OCI-LY3 (cell line): ENCODE data around the gene ARL6IP4.

ENCODE experiments used
- EZH2phosphoT487 ChIP-seq: fragments of 200-600 bp; shearing (Covaris generic); IDR thresholded peaks from 2 replicates; pipeline ENCODE4 v1.6.1; 2018; ENCODE audit warnings: antibody characterized with exemption, mixed run types, low read depth
- TF ChIP-seq, protein P1 (sequence below): fragments of 200-600, 300-600 bp; sonication (generic); IDR thresholded peaks from 2 replicates; pipeline ENCODE4 v1.5.1; 2014; ENCODE audit warnings: antibody characterized with exemption, low read length, low read depth

GRCh38 chr12:122944605-122945592, 35.6 kb upstream of the ARL6IP4 start:
- TF ChIP-seq, protein P1, sequence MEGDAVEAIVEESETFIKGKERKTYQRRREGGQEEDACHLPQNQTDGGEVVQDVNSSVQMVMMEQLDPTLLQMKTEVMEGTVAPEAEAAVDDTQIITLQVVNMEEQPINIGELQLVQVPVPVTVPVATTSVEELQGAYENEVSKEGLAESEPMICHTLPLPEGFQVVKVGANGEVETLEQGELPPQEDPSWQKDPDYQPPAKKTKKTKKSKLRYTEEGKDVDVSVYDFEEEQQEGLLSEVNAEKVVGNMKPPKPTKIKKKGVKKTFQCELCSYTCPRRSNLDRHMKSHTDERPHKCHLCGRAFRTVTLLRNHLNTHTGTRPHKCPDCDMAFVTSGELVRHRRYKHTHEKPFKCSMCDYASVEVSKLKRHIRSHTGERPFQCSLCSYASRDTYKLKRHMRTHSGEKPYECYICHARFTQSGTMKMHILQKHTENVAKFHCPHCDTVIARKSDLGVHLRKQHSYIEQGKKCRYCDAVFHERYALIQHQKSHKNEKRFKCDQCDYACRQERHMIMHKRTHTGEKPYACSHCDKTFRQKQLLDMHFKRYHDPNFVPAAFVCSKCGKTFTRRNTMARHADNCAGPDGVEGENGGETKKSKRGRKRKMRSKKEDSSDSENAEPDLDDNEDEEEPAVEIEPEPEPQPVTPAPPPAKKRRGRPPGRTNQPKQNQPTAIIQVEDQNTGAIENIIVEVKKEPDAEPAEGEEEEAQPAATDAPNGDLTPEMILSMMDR: no peak
- TF ChIP-seq EZH2phosphoT487: no peak
